Heart left ventricle (tissue), 16 donors: ENCODE data around the gene CCDC148. TPM values are rescaled to one million over a fixed set of nuclear protein-coding genes. Genes with fewer than 3 reads are reported as not detected.

Experiments
- ATAC-seq, 4 donors: fragments of 200-7000 bp; cut with Tn5 transposase; one replicate each; pipeline ENCODE4 v1.9.1; 2020 to 2022; ENCODE audit warnings: moderate library complexity in 4 of 4, mild to moderate bottlenecking in 3 of 4, moderate number of reproducible peaks in 1 of 4
- DNase-seq, 5 donors: peaks; one replicate each; pipeline ENCODE4 v3.0.0-alpha.2; 2020
- H3K27ac ChIP-seq, 12 donors: fragments of 200-600 bp; sonication (generic) in 4 of 12; one replicate each; pipeline versions ENCODE4 v1.5.0 to v1.8.0; 2016 to 2022; ENCODE audit warnings: mild to moderate bottlenecking in 2 of 12
- H3K27me3 ChIP-seq, 9 donors: fragments of 200-600 bp; sonication (generic) in 2 of 9; one replicate each; pipeline versions ENCODE4 v1.5.1 to v1.8.0; 2016 to 2022; ENCODE audit warnings: mild to moderate bottlenecking in 3 of 9
- H3K36me3 ChIP-seq, 9 donors: fragments of 200-600 bp; sonication (generic) in 2 of 9; one replicate each; pipeline versions ENCODE4 v1.5.0 to v1.8.0; 2018 to 2022; ENCODE audit warnings: mild to moderate bottlenecking in 2 of 9
- H3K4me1 ChIP-seq, 12 donors: fragments of 200-600 bp; sonication (generic) in 4 of 12; one replicate each; pipeline versions ENCODE4 v1.5.0 to v1.8.0; 2016 to 2022; ENCODE audit warnings: mild to moderate bottlenecking in 3 of 12
- H3K4me3 ChIP-seq, 12 donors: fragments of 200-600 bp; sonication (generic) in 4 of 12; one replicate each; pipeline versions ENCODE4 v1.5.0 to v1.8.0; 2017 to 2022; ENCODE audit warnings: mild to moderate bottlenecking in 9 of 12, moderate library complexity in 4 of 12
- H3K9me3 ChIP-seq, 12 donors: fragments of 200-600 bp; sonication (generic) in 4 of 12; one replicate each; pipeline versions ENCODE4 v1.5.0 to v1.8.0; 2016 to 2022; ENCODE audit warnings: mild to moderate bottlenecking in 1 of 12
- CTCF ChIP-seq, 12 donors: fragments of 200-600 bp; sonication (generic) in 4 of 12; IDR thresholded peaks; one replicate each; pipeline versions ENCODE4 v1.5.0 to v1.8.0; 2018 to 2022; ENCODE audit warnings: antibody characterized with exemption in 12 of 12, mild to moderate bottlenecking in 5 of 12
- POLR2A ChIP-seq, 2 donors: fragments of 450-650 bp; IDR thresholded peaks; one replicate each; pipeline ENCODE4 v1.6.1; 2017; ENCODE audit warnings: antibody characterized with exemption in 2 of 2, mild to moderate bottlenecking in 2 of 2, moderate library complexity in 2 of 2
- WGBS, 4 donors: extraction: QIAGEN DNeasy Blood & Tissue Kit in 2 of 4; methylation state at CpG; one replicate each; pipeline versions ENCODE4 v1.1.5 to v1.1.7; 2013 to 2018; 5-methylcytosine and 5-hydroxymethylcytosine counted together
- intact Hi-C, 10 donors: fragments of 100-400 bp; cut with DNase I; formaldehyde crosslinking; loops; one replicate each; pipeline versions ENCODE4 v1.11.1 to v1.14.2; 2022
- polyA plus RNA-seq, 2 donors: library from polyadenylated mRNA; stranded (reverse); fragments of 200-250 nt; gene quantifications; one replicate each; pipeline ENCODE4 v1.2.3, GENCODE V29; 2013
- total RNA-seq, 9 donors: library from RNA; depleted of rRNA in 2 of 9; stranded (reverse); fragments of >200 nt in 2 of 9; fragmentation: NEBNext Ultra II Directional in 3 of 9; extraction: Animal tissue kit (Norgen Biotek cat#: 25700) in 3 of 9; gene quantifications; one replicate each; pipeline versions ENCODE4 v1.1.0 to v1.2.4, GENCODE V29; 2016 to 2023
- donor health status: ischemic (EF 13 %, LVEDD 7.1; RV severe dilation, severe dysfunction).
- donor health status: healthy with polysubstance abuse.
- donor health status: DM: no; HTN: yes; CAD: no.
- donor health status: DM: no; HTN: no; CAD: no.
- donor health status: ischemic (EF 25% LVEDD 6.9; RV normal size, moderate dysfunction).
- donor health status: ischemic (EF 25% LVEDD 5.7; RV mildly dilated, moderate dysfunction).
- donor health status: healthy.
- donor health status: DM: yes; HTN: yes; CAD: no.
- donor health status: ischemic (EF 35%, LVEDD 5.7; RV mildly dilated, moderate dysfunction).
- donor health status: nonischemic (EF 11% LVEDD 7.7; RV severe dilation, severe dysfunction).
- donor health status: DM: yes; HTN: yes; CAD: no.
- donor health status: PGD.
- donor health status: ischemic (EF 29% LVEDD 5.4; RV normal size, mild dysfunction).
- donor health status: nonischemic (EF 23%, LVEDD 6.1; RV moderate dilation, normal function).

CCDC148 gene
- total and polyA plus RNA-seq, 11 donors: 0.24 to 1.2 (median 0.75) TPM; not detected in 2

- no peak for DNase-seq
- Histone ChIP-seq H3K4me3 (no peak overlapping the region), H3K27ac (no peak overlapping the region), H3K9me3 (no peaks in the 10 kb centered on the region), H3K4me1 (no peaks in the 10 kb centered on the region), H3K36me3 (no peaks in the 10 kb centered on the region), H3K27me3 (peaks cover 0 to 4% (median 0%) of the 10 kb centered on the region in 9 donors)
- ATAC-seq: no peak
- TF ChIP-seq POLR2A (IDR thresholded peaks at IDR 0.05): no peak
- TF ChIP-seq CTCF (IDR thresholded peaks at IDR 0.05): no peak
- 64 to 90% (median 82%) methylated on average over 2 of the region's 2 CpGs for WGBS, 4 donors
- intact Hi-C loops: no loop called here
These were observed 328.2 kb downstream of the CCDC148 start for GRCh38 chr2:158128168-158128973.

- H3K27me3 ChIP-seq: peaks cover 0 to 4% (median 0%) of the 10 kb centered on the region in 9 donors
- 68 to 83% (median 70%) methylated on average over 1 of the region's 1 CpG for WGBS, 4 donors
- ATAC-seq (no peak), DNase-seq (no peak)
- no peak overlapping the region for H3K4me3 ChIP-seq
- H3K9me3 ChIP-seq: no peaks in the 10 kb centered on the region
- no peak overlapping the region for H3K27ac ChIP-seq
- no peaks in the 10 kb centered on the region for H3K36me3 ChIP-seq
- H3K4me1 ChIP-seq: no peaks in the 10 kb centered on the region
- intact Hi-C loops: no loop called here
- TF ChIP-seq POLR2A (IDR thresholded peaks at IDR 0.05) (no peak), CTCF (IDR thresholded peaks at IDR 0.05) (no peak)
These were observed 329.2 kb downstream of the CCDC148 start for GRCh38 chr2:158127380-158127804.

GRCh38 chr2:158125756-158126498, 330.6 kb downstream of the CCDC148 start:
- Histone ChIP-seq H3K36me3 (no peaks in the 10 kb centered on the region), H3K27ac (no peak overlapping the region), H3K4me1 (no peaks in the 10 kb centered on the region), H3K27me3 (no peaks in the 10 kb centered on the region), H3K9me3 (no peaks in the 10 kb centered on the region), H3K4me3 (no peak overlapping the region)
- ATAC-seq: no peak
- DNase-seq: no peak
- WGBS, 4 donors: 73 to 80% (median 78%) methylated on average over 5 of the region's 5 CpGs
- intact Hi-C loops: no loop called here
- TF ChIP-seq CTCF (IDR thresholded peaks at IDR 0.05): no peak
- no peak for TF ChIP-seq POLR2A (IDR thresholded peaks at IDR 0.05)

GRCh38 chr2:158124896-158125295, 331.7 kb downstream of the CCDC148 start:
- no peaks in the 10 kb centered on the region for H3K27me3 ChIP-seq
- intact Hi-C loops: no loop called here
- no peaks in the 10 kb centered on the region for H3K9me3 ChIP-seq
- no peak overlapping the region for H3K27ac ChIP-seq
- TF ChIP-seq POLR2A (IDR thresholded peaks at IDR 0.05) (no peak), CTCF (IDR thresholded peaks at IDR 0.05) (no peak)
- 62 to 65% (median 64%) methylated on average over 2 of the region's 2 CpGs for WGBS, 4 donors
- no peaks in the 10 kb centered on the region for H3K36me3 ChIP-seq
- DNase-seq (no peak), ATAC-seq (no peak)
- H3K4me3 ChIP-seq: no peak overlapping the region
- H3K4me1 ChIP-seq: no peaks in the 10 kb centered on the region
